Stimulated activated CD8-positive, alpha-beta memory T cell treated with anti-CD3 and anti-CD28 coated beads, Interleukin-7, amount 100 ng/mL, for 24 hours (primary cell): ENCODE data around the gene ZBTB49.
"Not testable (repeated sequence)": the region's sequence is repeated elsewhere in the genome, so short reads cannot be mapped to it uniquely, and the experiment has no call there.

ENCODE experiments used
- DNase-seq: peaks from one replicate; pipeline ENCODE4 v3.0.0-alpha.2; 2020; ENCODE audit warnings: low read depth

The ZBTB49 gene, protein sequence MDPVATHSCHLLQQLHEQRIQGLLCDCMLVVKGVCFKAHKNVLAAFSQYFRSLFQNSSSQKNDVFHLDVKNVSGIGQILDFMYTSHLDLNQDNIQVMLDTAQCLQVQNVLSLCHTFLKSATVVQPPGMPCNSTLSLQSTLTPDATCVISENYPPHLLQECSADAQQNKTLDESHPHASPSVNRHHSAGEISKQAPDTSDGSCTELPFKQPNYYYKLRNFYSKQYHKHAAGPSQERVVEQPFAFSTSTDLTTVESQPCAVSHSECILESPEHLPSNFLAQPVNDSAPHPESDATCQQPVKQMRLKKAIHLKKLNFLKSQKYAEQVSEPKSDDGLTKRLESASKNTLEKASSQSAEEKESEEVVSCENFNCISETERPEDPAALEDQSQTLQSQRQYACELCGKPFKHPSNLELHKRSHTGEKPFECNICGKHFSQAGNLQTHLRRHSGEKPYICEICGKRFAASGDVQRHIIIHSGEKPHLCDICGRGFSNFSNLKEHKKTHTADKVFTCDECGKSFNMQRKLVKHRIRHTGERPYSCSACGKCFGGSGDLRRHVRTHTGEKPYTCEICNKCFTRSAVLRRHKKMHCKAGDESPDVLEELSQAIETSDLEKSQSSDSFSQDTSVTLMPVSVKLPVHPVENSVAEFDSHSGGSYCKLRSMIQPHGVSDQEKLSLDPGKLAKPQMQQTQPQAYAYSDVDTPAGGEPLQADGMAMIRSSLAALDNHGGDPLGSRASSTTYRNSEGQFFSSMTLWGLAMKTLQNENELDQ

DNA sequence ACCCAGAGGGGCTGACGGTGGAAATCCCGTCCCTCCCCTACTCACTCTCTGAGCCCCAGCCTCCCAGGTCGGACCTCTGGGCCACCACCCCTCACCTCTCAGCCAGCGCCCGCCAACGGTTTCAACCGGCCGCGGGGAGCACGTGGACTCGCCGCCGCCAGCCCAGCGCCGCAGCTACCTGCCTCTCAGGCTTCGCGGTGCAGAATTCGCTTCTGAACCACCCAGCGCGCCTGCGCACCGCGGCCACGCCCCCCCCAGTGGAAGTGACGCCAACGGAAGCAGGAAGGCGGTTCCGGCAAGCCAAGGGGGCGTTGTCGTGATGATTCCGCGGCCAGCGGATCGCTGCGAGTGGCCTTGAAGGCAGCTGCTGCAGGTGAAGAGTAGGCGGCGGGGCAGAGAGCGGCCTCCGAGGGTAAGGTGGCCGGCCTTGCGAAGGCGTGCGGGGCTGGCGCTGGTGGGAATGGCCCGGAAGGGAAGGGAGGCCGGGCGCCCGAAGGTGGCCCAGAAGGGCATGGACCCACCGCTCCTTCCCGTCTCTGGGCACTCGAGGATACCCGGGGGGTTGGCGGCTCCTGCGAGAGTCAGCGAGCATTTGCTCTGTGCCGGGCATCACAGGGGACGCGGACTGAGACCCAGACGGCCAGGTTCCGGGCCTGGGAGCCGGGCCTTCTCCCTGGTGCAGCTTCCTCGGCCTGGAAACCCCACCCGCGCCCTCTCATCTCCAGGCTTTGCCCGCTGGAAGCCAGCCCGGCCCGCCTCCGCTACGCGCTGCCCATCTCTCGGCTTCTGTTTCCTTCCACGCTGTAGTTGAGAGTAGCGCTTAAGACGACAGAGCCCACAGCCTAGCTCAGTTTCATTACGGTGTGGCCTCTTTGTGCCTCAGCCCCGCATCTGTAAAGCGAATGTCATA is at the start of gene ZBTB49, which contains the start of gene LYAR:
Gene ZBTB49 (plus strand): TSS at position 311 of the 910 bp plus-strand sequence. CDS start 9,695 bp downstream, outside the sequence.
Gene LYAR (minus strand): TSS at position 214 of the 910 bp plus-strand sequence. CDS start 6,412 bp downstream, outside the sequence.
- DNase-seq: peak; percentile 94

DNA sequence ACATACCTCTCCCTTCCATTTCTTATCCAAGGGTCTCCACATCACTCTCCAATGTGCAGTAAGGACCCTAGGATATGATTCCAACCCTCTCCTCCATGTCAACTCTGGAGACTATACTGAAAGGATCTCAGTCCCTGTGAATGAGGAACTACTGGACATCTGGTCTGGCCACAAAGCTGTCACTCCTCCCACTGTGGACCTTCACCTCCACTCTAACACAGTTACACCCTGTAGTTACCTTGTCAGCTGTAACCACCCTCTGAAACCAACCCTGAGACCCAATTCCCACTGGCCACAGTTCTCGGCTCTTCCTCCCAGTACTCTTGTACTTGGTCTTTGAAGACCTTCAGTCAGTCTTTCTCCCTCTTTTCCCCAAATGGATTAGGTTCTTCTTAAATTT is 44.9 kb upstream of the ZBTB49 start:
- no peak for DNase-seq

DNA sequence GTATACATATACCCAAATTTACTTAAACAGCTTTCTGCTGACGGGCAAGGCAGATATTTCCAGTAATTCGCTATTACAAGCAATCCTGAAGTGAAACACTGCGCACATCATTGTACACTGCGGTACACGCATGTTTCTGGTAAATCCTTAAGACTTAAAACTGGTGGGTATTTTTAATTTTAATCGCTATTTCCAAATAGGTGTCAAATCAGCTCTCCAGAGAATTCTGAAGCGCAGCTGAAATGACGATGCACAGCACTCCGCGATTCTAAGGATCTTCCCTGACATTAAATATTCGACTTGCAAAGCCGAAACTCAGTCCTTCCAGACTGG is 42.4 kb upstream of the ZBTB49 start:
- no peak for DNase-seq

DNA sequence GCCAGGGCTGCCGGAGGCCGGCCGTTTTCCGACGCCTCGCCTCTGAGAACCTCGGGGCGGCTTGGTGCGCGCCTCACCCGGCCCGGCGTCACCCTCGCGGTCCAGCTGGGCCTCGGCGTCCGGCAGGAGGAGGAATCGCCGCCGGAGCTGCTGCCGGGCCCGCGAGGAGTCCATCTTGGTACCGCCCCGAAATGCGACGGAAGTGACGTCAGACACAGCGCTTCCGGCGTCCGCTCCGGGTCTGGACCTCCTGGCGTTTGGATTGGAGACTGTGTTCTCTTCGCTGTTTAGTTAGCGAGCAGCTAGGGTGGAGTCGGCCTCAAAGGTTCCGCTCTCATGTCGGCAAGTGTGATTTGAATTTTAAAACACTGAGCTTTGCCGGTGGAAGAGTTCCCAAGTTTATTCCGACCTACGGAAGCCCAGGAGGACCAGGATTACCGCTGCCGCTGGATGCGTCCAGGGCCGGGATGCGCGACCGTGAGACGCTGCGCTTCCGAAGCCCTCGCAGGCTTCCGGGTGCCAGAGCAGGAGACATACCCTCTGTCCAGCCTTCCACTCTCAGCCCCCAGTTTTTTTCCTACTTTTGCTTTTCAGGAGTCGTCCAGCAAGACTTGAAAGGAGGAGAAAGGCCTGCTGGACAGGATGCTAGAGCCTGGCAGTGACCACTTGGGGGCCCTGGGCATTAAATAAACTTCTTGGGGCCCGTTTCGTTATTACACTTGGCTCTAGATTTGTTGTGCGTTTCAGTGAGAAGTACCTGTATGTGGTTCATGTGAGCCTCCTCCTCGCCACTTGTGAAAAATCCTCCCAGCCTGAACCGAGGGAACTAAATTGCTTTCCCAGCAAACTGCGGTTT is 41.8 kb upstream of the ZBTB49 start, which contains the start of gene TMEM128:
Gene TMEM128 (minus strand): TSS at position 195 of the 856 bp plus-strand sequence. CDS start 21 bp downstream, at position 174.
- DNase-seq: peak; percentile 89

DNA sequence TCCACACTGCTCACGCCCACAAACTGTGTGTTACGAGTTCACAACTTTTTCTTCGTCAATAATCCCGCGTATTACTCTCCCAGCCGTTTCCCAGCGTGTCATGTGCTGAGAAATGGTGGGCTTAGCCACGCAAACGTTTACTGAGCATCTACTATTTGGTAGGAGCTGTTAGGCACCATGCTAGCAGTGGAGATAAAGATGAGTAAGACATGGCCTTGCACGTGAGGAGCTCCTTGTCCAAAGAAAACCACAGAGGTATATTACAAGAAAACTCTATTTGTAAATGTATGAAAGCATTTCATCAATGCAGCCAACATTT is 41.2 kb upstream of the ZBTB49 start:
- no peak for DNase-seq

DNA sequence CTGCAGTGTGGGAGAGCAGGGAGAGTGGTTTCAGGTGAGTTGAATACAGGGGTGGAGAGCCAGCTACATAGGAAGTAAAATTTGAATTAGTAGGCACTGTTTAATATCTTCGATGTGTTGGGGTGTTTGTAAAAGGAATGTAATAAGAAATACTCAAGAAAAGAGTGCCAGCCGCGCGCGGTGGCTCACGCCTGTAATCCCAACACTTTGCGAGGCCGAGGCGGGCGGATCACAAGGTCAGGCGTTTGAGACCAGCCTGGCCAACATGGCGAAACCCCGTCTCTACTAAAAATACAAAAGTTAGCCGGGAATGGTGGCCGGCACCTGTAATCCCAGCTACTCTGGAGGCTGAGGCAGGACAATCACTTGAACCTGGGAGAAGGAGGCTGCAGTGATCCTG is 40.7 kb upstream of the ZBTB49 start:
- not testable (repeated sequence) for DNase-seq

DNA sequence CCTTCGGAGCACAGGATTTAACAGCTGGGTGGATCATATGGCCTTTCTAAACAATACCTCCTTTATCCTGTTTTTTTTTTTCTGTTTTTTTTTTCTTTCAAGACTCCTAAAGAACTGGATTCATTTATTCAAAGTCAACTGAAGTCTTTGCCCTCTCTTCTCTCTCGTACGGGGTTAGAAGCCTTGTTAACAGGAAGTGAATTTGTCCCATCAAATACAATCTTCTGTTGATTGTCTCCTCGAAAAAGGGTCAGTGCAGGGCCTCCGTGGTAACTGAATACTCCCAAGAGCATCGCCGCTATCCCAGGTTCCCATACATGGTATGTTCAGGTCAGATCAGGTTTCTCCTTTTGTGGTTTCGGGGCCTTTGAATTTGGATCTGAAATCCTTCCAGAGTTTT is 40.2 kb upstream of the ZBTB49 start:
- DNase-seq: no peak

DNA sequence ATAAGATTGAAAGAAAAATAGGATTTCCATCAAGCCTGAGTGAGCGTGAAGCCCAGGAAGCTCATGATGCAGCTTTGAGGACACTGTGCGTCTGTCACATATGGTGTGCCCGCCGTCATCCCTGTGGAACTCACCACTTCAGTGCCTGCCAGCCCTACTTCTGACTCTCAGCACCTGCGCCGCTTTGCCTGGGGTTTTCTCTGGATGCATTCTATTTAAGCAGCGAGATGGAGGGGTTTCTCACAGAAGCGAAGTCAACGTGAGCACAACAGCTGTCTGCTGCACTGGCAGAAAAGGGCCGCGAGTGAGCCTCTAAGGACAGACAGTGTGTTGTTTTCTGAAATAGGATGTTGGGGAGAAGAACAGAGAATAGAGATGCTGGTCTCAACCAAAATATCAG is 35.9 kb upstream of the ZBTB49 start:
- DNase-seq: no peak

DNA sequence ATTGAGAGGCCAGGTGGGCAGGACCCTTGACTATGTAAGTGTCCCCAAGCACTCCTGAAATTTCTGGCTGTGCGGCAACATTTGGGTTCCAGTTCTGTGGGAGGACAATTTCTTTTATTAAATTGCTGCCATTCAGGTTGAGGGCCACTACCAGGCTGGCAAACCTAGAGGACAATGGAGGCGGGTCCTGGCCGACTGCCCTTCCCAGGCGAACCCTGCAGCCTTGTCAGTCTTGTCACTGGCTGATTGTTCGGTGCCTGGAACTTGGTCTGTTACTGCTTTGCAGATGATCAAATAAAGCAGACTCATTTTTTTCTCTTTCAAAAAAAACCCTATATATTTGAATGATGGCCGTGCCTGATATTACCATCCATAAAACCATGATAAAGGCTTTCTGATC is 35.4 kb upstream of the ZBTB49 start:
- DNase-seq: no peak

DNA sequence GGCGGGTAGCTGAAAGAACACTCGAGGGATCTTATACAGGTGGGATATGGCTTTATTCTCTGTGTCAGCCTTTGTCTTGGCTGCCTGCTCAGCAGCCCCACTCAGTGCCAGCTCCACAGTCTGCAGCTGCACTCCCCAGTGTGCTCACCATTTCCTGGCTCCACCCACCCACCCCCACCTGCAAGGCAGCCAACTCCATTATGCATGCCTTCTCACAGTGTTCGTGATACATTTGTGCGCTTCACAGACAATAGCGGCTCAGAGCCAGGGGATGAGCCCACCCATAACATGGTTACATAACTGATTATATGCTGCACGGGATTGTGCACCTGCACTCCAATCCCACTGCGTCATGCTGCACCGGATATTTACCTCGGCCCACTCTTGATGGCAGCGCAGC is 33.3 kb upstream of the ZBTB49 start:
- DNase-seq: no peak

DNA sequence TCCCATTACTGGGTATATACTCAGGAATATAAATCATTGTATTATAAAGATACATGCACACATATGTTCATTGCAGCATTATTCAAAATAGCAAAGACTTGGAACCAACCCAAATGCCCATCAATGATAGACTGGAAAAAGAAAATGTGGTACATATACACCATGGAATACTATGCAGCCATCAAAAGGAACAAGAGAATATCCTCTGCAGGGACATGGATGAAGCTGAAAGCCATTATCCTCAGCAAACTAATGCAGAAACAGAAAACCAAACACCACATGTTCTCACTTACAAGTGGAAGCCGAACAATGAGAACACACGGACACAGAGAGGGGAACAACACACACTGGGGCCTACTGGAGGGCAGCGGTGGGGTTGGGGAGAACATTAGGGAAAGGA is 32.3 kb upstream of the ZBTB49 start:
- not testable (repeated sequence) for DNase-seq

DNA sequence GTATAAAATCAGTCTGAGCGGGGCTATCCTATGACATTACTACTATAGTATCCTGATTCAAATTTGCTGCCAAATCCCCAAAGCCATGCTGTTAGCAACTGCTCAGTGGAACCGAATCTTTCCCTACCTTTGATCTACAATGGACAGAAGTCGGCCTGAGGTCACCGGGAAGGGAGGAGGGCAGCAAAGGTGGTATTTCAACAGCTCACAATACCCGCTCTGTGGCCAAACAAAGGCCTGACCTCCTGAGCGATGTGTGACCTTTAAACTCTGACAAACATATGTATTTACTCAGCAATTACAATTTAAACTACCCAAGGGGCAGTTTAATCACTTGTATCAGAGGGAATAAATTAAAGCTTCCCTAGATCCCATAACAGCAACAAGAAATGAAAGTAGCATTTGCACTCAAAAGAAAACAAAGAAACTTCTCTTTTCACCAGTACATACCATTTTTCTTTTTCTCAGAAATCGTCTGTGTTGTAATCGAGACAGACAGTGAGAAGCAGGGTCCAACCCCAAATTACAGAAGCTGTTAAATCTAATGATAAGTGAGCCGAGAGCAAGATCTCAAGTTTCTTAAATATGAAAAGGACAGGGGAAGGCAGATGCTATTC is 30.5 kb upstream of the ZBTB49 start:
- no peak for DNase-seq

DNA sequence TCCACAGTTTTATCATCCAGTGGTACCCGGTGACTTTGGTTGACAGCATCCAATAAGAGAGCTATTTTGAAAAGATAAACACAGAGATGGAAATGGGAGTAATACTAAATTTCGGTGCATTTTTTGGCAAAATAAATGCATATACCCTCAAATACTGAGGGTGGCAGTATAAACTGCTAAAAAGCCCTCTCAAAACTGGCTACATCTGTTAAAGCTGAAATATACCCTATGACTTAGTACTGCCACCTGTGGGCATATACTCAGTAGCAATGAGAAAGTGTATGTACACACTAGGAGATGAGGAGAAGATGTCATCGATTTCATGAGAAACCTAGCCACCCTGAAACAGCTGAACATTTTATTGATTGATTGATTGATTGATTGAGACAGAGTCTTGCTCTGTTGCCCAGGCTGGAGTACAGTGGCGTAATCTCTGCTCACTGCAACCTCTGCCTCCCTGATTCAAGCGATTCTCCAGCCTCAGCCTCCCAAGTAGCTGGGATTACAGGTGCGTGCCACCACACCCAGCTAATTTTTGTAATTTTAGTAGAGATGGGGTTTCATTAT is 29.8 kb upstream of the ZBTB49 start:
- no peak for DNase-seq

DNA sequence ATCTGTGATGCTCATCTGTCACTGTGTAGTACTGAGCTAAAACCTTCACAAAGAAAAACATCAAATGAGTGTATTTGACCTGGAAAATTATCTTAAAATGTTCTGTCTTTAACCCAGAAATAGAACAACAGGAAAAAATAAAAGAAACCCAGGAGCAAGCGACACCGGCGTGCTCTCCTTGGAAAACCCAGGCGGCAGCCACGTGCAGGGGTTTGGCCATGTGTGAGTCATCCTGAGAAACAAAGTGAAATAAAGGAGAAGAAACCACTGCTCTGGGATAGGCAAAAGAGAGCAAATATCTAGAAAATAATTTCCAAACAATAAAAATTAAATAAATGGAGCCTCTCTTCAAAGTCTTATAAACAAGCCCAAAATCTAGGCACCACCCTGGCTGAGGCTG is 22.1 kb upstream of the ZBTB49 start:
- no peak for DNase-seq

DNA sequence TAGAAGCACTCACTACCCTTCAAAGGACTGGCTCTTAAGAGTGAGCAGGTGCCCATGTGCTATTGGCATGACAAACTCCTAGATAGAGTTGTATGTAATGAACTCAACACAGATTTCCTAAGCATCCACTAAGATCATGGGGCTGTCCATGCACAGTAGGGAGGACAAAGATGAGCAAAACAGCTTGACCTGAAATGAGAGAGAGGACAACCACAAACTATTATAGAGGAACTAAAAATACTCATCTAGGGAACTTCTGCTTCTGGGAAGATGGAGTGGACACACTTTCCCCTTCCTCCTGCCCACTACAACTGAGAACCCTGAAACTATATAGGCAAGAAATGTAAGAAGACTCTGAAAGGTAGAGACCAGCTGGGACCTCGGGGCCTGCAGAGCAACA is 21.3 kb upstream of the ZBTB49 start:
- no peak for DNase-seq

DNA sequence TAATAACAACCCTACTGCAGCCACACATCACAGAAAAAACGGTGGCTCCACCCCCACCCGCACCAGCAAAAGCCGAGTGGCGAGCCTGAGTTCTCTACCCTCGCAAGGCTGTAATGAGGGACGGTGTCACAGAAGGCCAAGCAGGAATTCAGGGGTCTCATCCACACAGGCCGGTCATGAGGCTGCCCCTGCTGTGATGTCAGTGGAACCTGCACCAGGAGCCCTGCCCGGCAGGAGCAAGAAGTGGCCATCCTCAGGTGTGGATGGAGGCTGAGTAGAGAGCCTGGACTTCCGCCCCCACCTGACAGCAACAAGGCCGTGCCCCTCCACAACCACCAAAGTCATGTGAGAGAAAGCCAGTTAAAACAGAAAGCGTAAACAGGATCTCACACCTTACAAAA is 20.7 kb upstream of the ZBTB49 start:
- DNase-seq: no peak

DNA sequence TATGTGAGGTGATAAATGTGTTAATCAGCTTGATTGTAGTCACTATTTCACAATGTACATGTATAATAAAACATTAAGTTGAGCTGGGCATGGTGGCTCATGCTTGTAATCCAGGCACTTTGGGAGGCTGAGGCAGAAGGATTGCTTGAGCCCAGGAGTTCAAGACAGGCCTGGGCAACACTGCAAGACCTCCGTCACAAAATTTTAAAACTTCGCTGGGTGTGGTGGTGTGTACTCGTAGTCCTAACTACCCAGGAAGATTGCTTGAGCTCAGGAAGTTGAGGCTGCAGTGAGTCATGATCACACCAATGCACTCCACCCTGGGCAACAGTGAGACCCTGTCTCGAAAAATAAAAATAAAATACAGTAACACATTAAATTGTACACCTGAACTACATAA is 20.2 kb upstream of the ZBTB49 start:
- no peak for DNase-seq

DNA sequence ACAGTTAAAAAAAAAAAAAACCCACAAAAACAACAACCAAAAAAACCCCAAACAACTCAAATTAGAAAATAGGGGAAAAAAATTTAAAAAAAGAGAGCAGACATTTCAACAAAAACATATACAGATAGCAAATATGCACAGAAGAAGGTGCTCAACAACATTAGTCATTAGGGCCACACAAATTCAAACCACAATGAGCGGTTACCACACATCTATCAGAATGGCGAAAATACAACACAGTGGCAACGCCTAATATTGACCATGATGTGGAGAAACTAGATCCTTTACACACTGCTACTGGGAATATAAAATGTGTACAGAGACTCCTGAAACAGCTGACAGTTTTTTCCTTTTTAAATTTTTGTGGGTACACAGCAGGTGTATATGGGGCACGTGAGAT is 19.5 kb upstream of the ZBTB49 start:
- no peak for DNase-seq

DNA sequence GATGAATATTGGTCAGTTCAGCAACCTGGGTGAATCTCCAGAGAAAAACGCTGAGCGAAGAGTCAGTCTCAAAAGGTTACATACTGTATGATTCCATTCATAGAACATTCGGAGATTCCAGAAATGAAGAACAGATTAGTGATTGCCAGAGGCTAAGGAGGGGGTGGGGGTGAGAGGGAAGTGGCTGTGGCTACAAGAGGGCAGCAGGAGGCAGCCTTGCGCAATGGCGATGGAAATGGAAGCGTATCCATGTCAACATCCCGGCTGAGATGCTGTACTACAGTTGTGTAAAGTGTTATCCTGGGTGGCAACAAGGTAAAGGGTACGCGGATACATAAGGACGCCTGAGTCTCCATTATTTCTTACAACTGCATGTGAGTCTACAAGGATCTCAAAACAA is 18.1 kb upstream of the ZBTB49 start:
- DNase-seq: no peak

DNA sequence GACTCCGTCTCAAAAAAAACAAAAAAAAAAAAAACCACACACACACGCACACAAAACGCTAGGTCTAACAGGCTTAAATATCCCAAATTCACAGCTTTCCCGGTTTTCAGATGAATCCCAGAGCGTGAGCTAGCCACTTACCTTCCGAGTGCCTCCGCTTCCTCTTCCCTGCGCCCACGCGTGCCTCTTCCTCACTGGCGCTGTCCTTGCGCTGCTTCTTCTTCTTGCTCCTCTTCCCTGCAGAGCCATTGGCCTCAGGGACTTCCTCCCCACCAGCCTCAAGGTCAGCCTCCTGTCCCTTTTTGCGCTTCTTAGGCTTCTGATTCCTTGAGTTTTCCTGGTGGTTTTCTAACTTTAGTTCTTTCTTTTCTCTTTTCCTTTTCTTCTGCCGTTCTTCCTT is 15.8 kb upstream of the ZBTB49 start:
- no peak for DNase-seq

DNA sequence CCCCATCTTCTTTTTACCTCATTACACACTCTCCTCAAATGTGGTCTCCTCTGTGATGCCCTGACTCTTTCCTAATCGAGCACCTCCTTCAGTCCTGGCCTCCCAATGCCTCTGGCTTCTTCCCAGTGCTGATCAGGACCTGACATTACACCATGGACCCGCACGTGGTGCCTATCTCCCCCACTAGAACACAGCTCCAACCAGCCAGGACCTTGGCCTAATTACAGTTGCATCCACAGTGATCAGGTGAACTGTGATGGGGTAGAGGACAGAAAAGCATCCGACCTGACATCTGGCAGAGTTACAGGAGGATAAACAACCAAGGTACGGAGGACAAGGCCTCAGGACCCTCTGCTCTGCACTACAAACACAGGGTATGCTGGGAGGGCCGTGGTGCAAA is 12.5 kb upstream of the ZBTB49 start:
- no peak for DNase-seq
